B cell (primary cell): ENCODE results near the gene ULBP2. TPM values are rescaled to one million over a fixed set of nuclear protein-coding genes. Genes with fewer than 3 reads are reported as not detected.

Experiments used
- ATAC-seq: fragments of 200-7000 bp; cut with Tn5 transposase; one replicate; pipeline ENCODE4 v1.10.0; 2021; ENCODE audit warnings: low read depth, mild to moderate bottlenecking, moderate number of reproducible peaks, moderate library complexity
- CTCF ChIA-PET: fragments of 350-600 bp; sonication (Branson Sonifier 250); formaldehyde crosslinking; loops from one replicate; lab custom pipeline; 2021; ENCODE audit warnings: antibody characterized with exemption, inconsistent platforms; lab: Charles Lee
- POLR2A ChIA-PET: fragments of 350-600 bp; sonication (Branson Sonifier 250); formaldehyde crosslinking; loops from one replicate; lab custom pipeline; 2021; ENCODE audit warnings: antibody characterized with exemption; lab: Charles Lee
- DNase-seq: peaks from one replicate; pipeline ENCODE4 v3.0.0; 2013
- H2AFZ ChIP-seq: 2 replicates; pipeline ENCODE4 v1.6.1; 2012; ENCODE audit warnings: mild to moderate bottlenecking, low read depth, low read length; ENCODE audit not compliant: insufficient read depth, poor library complexity, severe bottlenecking
- H3K27ac ChIP-seq, 2 donors: 1 replicate in 1 of 2; 2 replicates in 1 of 2; pipeline ENCODE4 v1.5.1; 2012 to 2013; ENCODE audit warnings: low read length in 2 of 2, mild to moderate bottlenecking in 2 of 2, moderate library complexity in 1 of 2
- H3K27me3 ChIP-seq, 4 experiments: fragments of 200-600 bp in 1 of 4; sonication (generic) in 1 of 4; replicated peaks in 1 of 4; 1 replicate in 2 of 4; 2 replicates in 2 of 4; pipeline versions ENCODE4 v1.6.1 to v1.7.0; 2013 to 2016; ENCODE audit warnings: low read length in 3 of 4, mild to moderate bottlenecking in 2 of 4, mixed read lengths in 1 of 4, moderate library complexity in 1 of 4; ENCODE audit not compliant: insufficient read depth in 4 of 4, control insufficient read depth in 3 of 4; ENCODE audit errors: control extremely low read depth in 1 of 4
- H3K36me3 ChIP-seq, 2 experiments: replicated peaks in 1 of 2; 1 replicate in 1 of 2; 2 replicates in 1 of 2; pipeline versions ENCODE4 v1.6.1 to v1.7.1; 2013; ENCODE audit warnings: low read length in 1 of 2; ENCODE audit not compliant: insufficient read depth in 2 of 2, control insufficient read depth in 1 of 2; ENCODE audit errors: control extremely low read depth in 1 of 2, extremely low read depth in 1 of 2
- H3K4me1 ChIP-seq, 2 donors: fragments of 200-600 bp in 1 of 2; sonication (generic) in 1 of 2; 1 replicate in 1 of 2; 2 replicates in 1 of 2; pipeline versions ENCODE4 v1.5.1 to v1.6.1; 2013 to 2017; ENCODE audit warnings: low read length in 2 of 2; ENCODE audit not compliant: control insufficient read depth in 2 of 2, insufficient read depth in 2 of 2
- H3K4me2 ChIP-seq: replicated peaks from 2 replicates; pipeline ENCODE3; 2012; ENCODE audit warnings: mild to moderate bottlenecking, low read depth, low read length; ENCODE audit not compliant: poor library complexity, severe bottlenecking
- H3K4me3 ChIP-seq, 5 experiments: fragments of 200-600 bp in 1 of 5; sonication (generic) in 1 of 5; 1 replicate in 3 of 5; 2 replicates in 2 of 5; pipeline versions ENCODE4 v1.5.1 to v1.7.0; 2011 to 2016; ENCODE audit warnings: low read length in 4 of 5, mild to moderate bottlenecking in 4 of 5, low read depth in 2 of 5, control low read depth in 1 of 5, moderate library complexity in 1 of 5; ENCODE audit not compliant: insufficient read depth in 1 of 5; ENCODE audit errors: control extremely low read depth in 1 of 5, extremely low read depth in 1 of 5
- H3K79me2 ChIP-seq: fragments of 200-600 bp; sonication (generic); one replicate; pipeline ENCODE4 v1.6.0; 2016; ENCODE audit warnings: low read length; ENCODE audit not compliant: control insufficient read depth, insufficient read depth
- H3K9ac ChIP-seq: fragments of 200-600 bp; sonication (generic); 2 replicates; pipeline ENCODE4 v1.6.1; 2017; ENCODE audit warnings: mild to moderate bottlenecking, low read length, moderate library complexity
- H3K9me3 ChIP-seq, 3 donors: one replicate each; pipeline versions ENCODE4 v1.6.1 to v1.7.1; 2013; ENCODE audit warnings: low read length in 2 of 3; ENCODE audit not compliant: control insufficient read depth in 2 of 3, insufficient read depth in 1 of 3; ENCODE audit errors: control extremely low read depth in 1 of 3
- H4K20me1 ChIP-seq: 2 replicates; pipeline ENCODE4 v1.6.0; 2012; ENCODE audit warnings: mild to moderate bottlenecking, low read length; ENCODE audit not compliant: insufficient read depth, control insufficient read depth, poor library complexity, severe bottlenecking
- H3K27ac Mint-ChIP-seq: one replicate; pipeline ENCODE4 v1.8.0; 2021; ENCODE audit warnings: mixed read lengths
- H3K27me3 Mint-ChIP-seq: one replicate; pipeline ENCODE4 v1.8.0; 2021; ENCODE audit warnings: mixed read lengths
- H3K4me1 Mint-ChIP-seq: one replicate; pipeline ENCODE4 v1.8.0; 2021; ENCODE audit warnings: mixed read lengths
- H3K4me3 Mint-ChIP-seq: one replicate; pipeline ENCODE4 v1.8.0; 2021; ENCODE audit warnings: mixed read lengths
- H3K9me3 Mint-ChIP-seq: one replicate; pipeline ENCODE4 v1.8.0; 2022; ENCODE audit warnings: mixed read lengths; ENCODE audit not compliant: insufficient read depth
- EZH2 ChIP-seq: IDR thresholded peaks from 2 replicates; pipeline ENCODE4 v1.6.1; 2012; ENCODE audit warnings: borderline replicate concordance, low read depth, mild to moderate bottlenecking, moderate library complexity, low read length; ENCODE audit not compliant: insufficient read depth, poor library complexity, severe bottlenecking
- WGBS: methylation state at CpG from one replicate; pipeline ENCODE4 v1.1.5; 2013; ENCODE audit warnings: missing lambda C conversion rate; ENCODE audit not compliant: insufficient coverage; 5-methylcytosine and 5-hydroxymethylcytosine counted together
- intact Hi-C: fragments of 100-400 bp; cut with micrococcal nuclease; formaldehyde crosslinking; loops from one replicate; pipeline ENCODE4 v1.10.0; 2022
- polyA plus RNA-seq: library from polyadenylated mRNA; depleted of rRNA; stranded (reverse); fragments of >200 nt; gene quantifications from 2 replicates; pipeline ENCODE4 v1.2.3, GENCODE V29; 2012
- total RNA-seq, 2 donors: library from RNA; stranded (reverse); fragments of 120-200 nt in 1 of 2; gene quantifications; 1 replicate in 1 of 2; 2 replicates in 1 of 2; pipeline versions ENCODE4 v1.2.3 to v1.2.4, GENCODE V29; 2013 to 2022
- TF ChIP-seq, protein P1 (sequence below): fragments of 200-600 bp; IDR thresholded peaks from one replicate; pipeline ENCODE4 v1.8.0; 2022; ENCODE audit warnings: antibody characterized with exemption, mild to moderate bottlenecking

Gene ULBP2
- total and polyA plus RNA-seq, 2 donors (not counting 1 experiment from before 2014, with no cell fraction given), result 0.31 TPM; not detected in 1

DNA sequence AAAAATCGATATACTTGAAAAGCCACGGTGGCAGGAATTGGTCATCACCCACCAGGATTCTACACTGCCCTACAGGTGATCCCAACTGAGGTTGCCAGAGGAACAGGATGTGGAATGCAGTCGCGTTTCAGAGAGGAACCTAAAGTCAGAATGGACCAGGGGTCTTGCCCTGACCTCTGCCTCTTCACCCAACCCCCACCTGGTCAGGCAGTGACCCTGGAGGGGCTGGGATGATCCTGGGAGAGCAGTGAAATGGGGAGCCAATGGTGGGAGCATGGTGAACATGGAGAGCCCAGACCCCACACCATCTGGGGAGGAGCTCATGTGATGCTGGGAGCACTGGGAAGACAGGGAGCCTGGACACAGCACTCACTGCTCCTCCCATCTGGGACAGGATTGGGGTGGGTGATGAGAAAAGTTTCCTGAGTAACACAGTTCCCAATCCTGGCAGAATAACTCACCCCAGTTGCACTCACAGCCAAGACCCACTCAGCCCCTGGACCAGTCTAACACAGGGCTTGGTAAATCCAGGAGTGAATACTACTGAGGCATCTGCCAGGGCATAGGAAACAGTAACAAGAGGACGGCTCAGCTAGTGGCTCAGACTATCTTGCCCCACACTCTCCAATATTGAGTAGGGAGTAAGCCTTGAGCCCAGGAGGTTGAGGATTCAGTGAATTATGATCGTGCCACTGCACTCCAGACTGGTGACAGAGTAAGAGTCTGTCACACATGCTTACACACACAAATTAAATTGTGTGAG is 1.7 kb upstream of the ULBP2 start:
- POLR2A ChIA-PET, result no interaction called here
- DNase-seq, result peak; percentile 42
- H3K9ac ChIP-seq, result no peak overlapping the region

DNA sequence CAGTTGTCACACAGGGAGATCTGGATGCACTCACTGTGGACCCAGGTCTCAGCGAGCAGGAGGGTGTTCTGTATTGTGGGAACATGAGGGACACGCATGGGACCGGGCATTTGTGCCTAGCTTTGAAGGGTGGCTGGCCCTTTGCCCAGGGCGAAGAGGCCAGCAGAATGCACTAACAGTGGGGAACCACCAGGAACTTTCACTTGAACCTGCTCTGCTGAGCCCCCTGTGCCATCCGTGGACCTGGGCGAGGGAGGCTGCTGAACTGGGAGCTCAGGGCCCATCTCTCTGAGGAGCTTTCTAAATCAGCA is 1.2 kb upstream of the ULBP2 start:
- H2AFZ ChIP-seq, result no peak overlapping the region
- peaks cover 0 to 33% (median 0%) of the 10 kb centered on the region in 3 donors for H3K9me3 ChIP-seq
- Mint-ChIP-seq H3K9me3 (no peaks in the 10 kb centered on the region), H3K27ac (no peak overlapping the region), H3K4me1 (peaks cover 43% of the 10 kb centered on the region), H3K4me3 (peak overlapping the region; percentile 53), H3K27me3 (peaks cover 61% of the 10 kb centered on the region)
- H3K9ac ChIP-seq, result no peak overlapping the region
- H3K36me3 ChIP-seq, result no peaks in the 10 kb centered on the region
- ATAC-seq, result no peak
- H3K4me3 ChIP-seq, result no peak overlapping the region
- ChIA-PET POLR2A (no interaction called here), CTCF (interaction anchor here (1.1 to 1.9 kb wide), 2 partner anchors 75 to 76 kb away, joined by 3 to 6 read pairs; no protein-coding TSS in a partner anchor)
- no peaks in the 10 kb centered on the region for H4K20me1 ChIP-seq
- no peak overlapping the region for H3K4me2 ChIP-seq
- 23% methylated on average over 6 of the region's 6 CpGs for WGBS
- DNase-seq, result no peak
- no peak for TF ChIP-seq EZH2
- TF ChIP-seq, protein P1, sequence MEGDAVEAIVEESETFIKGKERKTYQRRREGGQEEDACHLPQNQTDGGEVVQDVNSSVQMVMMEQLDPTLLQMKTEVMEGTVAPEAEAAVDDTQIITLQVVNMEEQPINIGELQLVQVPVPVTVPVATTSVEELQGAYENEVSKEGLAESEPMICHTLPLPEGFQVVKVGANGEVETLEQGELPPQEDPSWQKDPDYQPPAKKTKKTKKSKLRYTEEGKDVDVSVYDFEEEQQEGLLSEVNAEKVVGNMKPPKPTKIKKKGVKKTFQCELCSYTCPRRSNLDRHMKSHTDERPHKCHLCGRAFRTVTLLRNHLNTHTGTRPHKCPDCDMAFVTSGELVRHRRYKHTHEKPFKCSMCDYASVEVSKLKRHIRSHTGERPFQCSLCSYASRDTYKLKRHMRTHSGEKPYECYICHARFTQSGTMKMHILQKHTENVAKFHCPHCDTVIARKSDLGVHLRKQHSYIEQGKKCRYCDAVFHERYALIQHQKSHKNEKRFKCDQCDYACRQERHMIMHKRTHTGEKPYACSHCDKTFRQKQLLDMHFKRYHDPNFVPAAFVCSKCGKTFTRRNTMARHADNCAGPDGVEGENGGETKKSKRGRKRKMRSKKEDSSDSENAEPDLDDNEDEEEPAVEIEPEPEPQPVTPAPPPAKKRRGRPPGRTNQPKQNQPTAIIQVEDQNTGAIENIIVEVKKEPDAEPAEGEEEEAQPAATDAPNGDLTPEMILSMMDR, result no peak
- intact Hi-C loops, result no loop called here
- H3K4me1 ChIP-seq, result peaks cover 43 to 46% of the 10 kb centered on the region in 2 donors
- H3K79me2 ChIP-seq, result no peaks in the 10 kb centered on the region
- peaks cover 2 to 70% (median 49%) of the 10 kb centered on the region in 4 experiments for H3K27me3 ChIP-seq
- no peak overlapping the region for H3K27ac ChIP-seq

More for the DNA sequence above, 1.7 kb upstream of the ULBP2 start:
- Histone ChIP-seq H3K9me3 (peaks cover 0 to 33% (median 0%) of the 10 kb centered on the region in 3 donors), H3K79me2 (no peaks in the 10 kb centered on the region), H3K27ac (no peak overlapping the region), H2AFZ (no peak overlapping the region), H3K4me2 (no peak overlapping the region), H3K4me1 (peaks cover 43 to 46% of the 10 kb centered on the region in 2 donors), H3K4me3 (no peak overlapping the region), H3K27me3 (peaks cover 2 to 75% (median 54%) of the 10 kb centered on the region in 4 experiments), H4K20me1 (no peaks in the 10 kb centered on the region), H3K36me3 (no peaks in the 10 kb centered on the region)
- Mint-ChIP-seq H3K4me3 (peak overlapping the region; percentile 53), H3K27me3 (peaks cover 62% of the 10 kb centered on the region), H3K4me1 (peaks cover 43% of the 10 kb centered on the region), H3K9me3 (no peaks in the 10 kb centered on the region), H3K27ac (no peak overlapping the region)
- intact Hi-C loops, result loop anchor here (2.0 kb wide), 1 partner anchor 23 kb away; the partner anchor contains the start of gene ULBP1
- TF ChIP-seq EZH2, result no peak
- TF ChIP-seq, protein P1, result no peak
- no peak for ATAC-seq
- CTCF ChIA-PET, result interaction anchor here (1.1 to 1.9 kb wide), 2 partner anchors 74 to 77 kb away, joined by 3 to 6 read pairs; no protein-coding TSS in a partner anchor
- 18% methylated on average over 3 of the region's 6 CpGs for WGBS
